SK-N-SH (cell line): ENCODE measurements around the gene SPATA31A7. TPM values are rescaled to one million over a fixed set of nuclear protein-coding genes. Genes with fewer than 3 reads are reported as not detected.
"Not testable (repeated sequence)": the region's sequence is repeated elsewhere in the genome, so short reads cannot be mapped to it uniquely, and the experiment has no call there.

Experiments used
- CTCF ChIA-PET: fragments of 300-600, 350-600 bp; formaldehyde crosslinking; extraction: SDS; loops from one replicate; lab custom pipeline; 2021; lab: Yijun Ruan, JAX
- POLR2A ChIA-PET: fragments of 350-600 bp; sonication (Branson Sonifier 250); formaldehyde crosslinking; extraction: SDS; loops from one replicate; lab custom pipeline; 2020; ENCODE audit warnings: antibody characterized with exemption, inconsistent platforms; lab: Yijun Ruan, JAX
- DNase-seq: peaks from one replicate; pipeline ENCODE4 v3.0.0; 2012
- H2AFZ ChIP-seq: fragments of 200-600 bp; sonication (generic); 2 replicates; pipeline ENCODE4 v1.8.1; 2016; ENCODE audit warnings: antibody characterized with exemption, mild to moderate bottlenecking, low read depth
- H3F3A ChIP-seq: fragments of 200-600 bp; sonication (generic); replicated peaks from 2 replicates; pipeline ENCODE3; 2016; ENCODE audit warnings: antibody characterized with exemption, mild to moderate bottlenecking; ENCODE audit not compliant: insufficient read depth
- H3K27ac ChIP-seq, 2 experiments: fragments of 200-500 bp in 1 of 2; fragments of 200-600 bp in 1 of 2; sonication (Bioruptor generic) in 1 of 2; sonication (generic), shearing (Covaris generic) in 1 of 2; 2 replicates each; pipeline versions ENCODE4 v1.5.1 to v1.6.1; 2014 to 2016; ENCODE audit warnings: low read depth in 2 of 2, inconsistent platforms in 1 of 2, low read length in 1 of 2, mild to moderate bottlenecking in 1 of 2, mixed read lengths in 1 of 2
- H3K27me3 ChIP-seq: fragments of 200-600 bp; sonication (generic), shearing (Covaris generic); 2 replicates; pipeline ENCODE4 v1.6.1; 2016; ENCODE audit warnings: mixed run types; ENCODE audit not compliant: insufficient read depth
- H3K36me3 ChIP-seq, 2 experiments: fragments of 200-500 bp in 1 of 2; fragments of 200-600 bp in 1 of 2; sonication (Bioruptor generic) in 1 of 2; sonication (generic) in 1 of 2; replicated peaks in 1 of 2; 2 replicates each; pipeline versions ENCODE3 to v1.5.1; 2014 to 2016; ENCODE audit warnings: low read length in 1 of 2, mild to moderate bottlenecking in 1 of 2; ENCODE audit not compliant: insufficient read depth in 2 of 2, control insufficient read depth in 1 of 2
- H3K4me1 ChIP-seq, 2 experiments: fragments of 200-500 bp in 1 of 2; fragments of 200-600 bp in 1 of 2; sonication (Bioruptor generic) in 1 of 2; sonication (generic), shearing (Covaris generic) in 1 of 2; 2 replicates each; pipeline versions ENCODE4 v1.5.1 to v1.6.1; 2014 to 2016; ENCODE audit warnings: low read depth in 1 of 2, low read length in 1 of 2, mixed run types in 1 of 2; ENCODE audit not compliant: insufficient read depth in 2 of 2, control insufficient read depth in 1 of 2
- H3K4me2 ChIP-seq: fragments of 200-600 bp; sonication (generic), shearing (Covaris generic); 2 replicates; pipeline ENCODE4 v1.6.1; 2017; ENCODE audit warnings: mixed run types
- H3K4me3 ChIP-seq, 2 experiments: fragments of 200-500 bp in 1 of 2; fragments of 200-600 bp in 1 of 2; sonication (Bioruptor generic) in 1 of 2; sonication (generic), shearing (Covaris generic) in 1 of 2; 2 replicates each; pipeline versions ENCODE4 v1.5.1 to v1.8.1; 2014 to 2016; ENCODE audit warnings: low read depth in 2 of 2, inconsistent platforms in 1 of 2, low read length in 1 of 2, mild to moderate bottlenecking in 1 of 2, mixed read lengths in 1 of 2, moderate library complexity in 1 of 2
- H3K79me2 ChIP-seq: fragments of 200-600 bp; sonication (generic); 2 replicates; pipeline ENCODE4 v1.8.1; 2017; ENCODE audit warnings: mild to moderate bottlenecking; ENCODE audit not compliant: insufficient read depth
- H3K9ac ChIP-seq: fragments of 200-600 bp; sonication (generic); 2 replicates; pipeline ENCODE4 v1.6.1; 2017; ENCODE audit warnings: mixed run types
- H3K9me2 ChIP-seq: fragments of 200-600 bp; sonication (generic); 2 replicates; pipeline ENCODE4 v1.6.1; 2017; ENCODE audit warnings: mixed run types
- H3K9me3 ChIP-seq: fragments of 200-600 bp; sonication (generic); 2 replicates; pipeline ENCODE4 v1.6.1; 2017; ENCODE audit warnings: mixed run types, mild to moderate bottlenecking, moderate library complexity
- H4K20me1 ChIP-seq: fragments of 200-600 bp; sonication (generic); 2 replicates; pipeline ENCODE4 v1.6.1; 2017; ENCODE audit warnings: mild to moderate bottlenecking, mixed run types; ENCODE audit not compliant: insufficient read depth
- WGBS: methylation state at CpG from one replicate; pipeline ENCODE4 v1.1.6; 2017; ENCODE audit warnings: low lambda C conversion rate; 5-methylcytosine and 5-hydroxymethylcytosine counted together
- polyA plus RNA-seq, 3 experiments: library from polyadenylated mRNA; depleted of rRNA; stranded (reverse); fragments of >200 nt; gene quantifications; 2 replicates each; pipeline ENCODE4 v1.2.3, GENCODE V29; 2012
- small RNA-seq, 7 experiments: library from RNA; depleted of rRNA; stranded (forward); fragments of <200 nt; gene quantifications; one replicate each; pipeline ENCODE3, GENCODE V24; 2012

SPATA31A7 gene
- polyA plus RNA-seq (2012; rRNA removed): not detected in 2 replicates
- polyA plus RNA-seq (2012; cell fraction: cytosol; rRNA removed): 0.18 TPM in 1 of 2 replicates, not detected in the other
- 0.01 TPM in 1 of 2 replicates, not detected in the other for polyA plus RNA-seq (2012; cell fraction: nucleus; rRNA removed)

DNA sequence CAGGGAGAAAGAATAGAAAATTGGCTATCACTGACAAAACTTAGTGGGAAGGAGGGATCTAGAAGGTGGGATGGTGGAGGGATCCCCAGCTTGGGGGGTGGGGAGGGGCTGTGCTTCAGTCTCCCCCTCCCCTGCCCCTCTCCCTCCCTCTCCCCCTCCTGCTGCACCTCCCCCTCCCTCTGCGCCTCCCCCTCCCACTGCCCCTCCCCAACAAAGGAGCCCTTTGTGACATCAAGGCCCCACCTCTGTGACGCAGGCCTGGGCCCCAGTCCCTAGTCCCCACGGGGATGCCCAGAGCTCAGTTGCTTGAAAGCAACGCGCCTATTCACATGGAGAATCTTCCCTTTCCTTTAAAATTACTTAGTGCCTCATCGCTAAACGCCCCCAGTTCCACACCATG is at the start of gene SPATA31A7:
Gene SPATA31A7 (plus strand): TSS at position 301 of the 400 bp plus-strand sequence. CDS start 29 bp downstream, at position 330.
- H3K27ac ChIP-seq, H3K4me2 ChIP-seq, DNase-seq, H3K4me1 ChIP-seq, H3K9me3 ChIP-seq, H3K36me3 ChIP-seq, POLR2A ChIA-PET, H3K4me3 ChIP-seq, H3K79me2 ChIP-seq, H3K9me2 ChIP-seq, H3F3A ChIP-seq, H3K9ac ChIP-seq, H2AFZ ChIP-seq, H4K20me1 ChIP-seq, CTCF ChIA-PET, H3K27me3 ChIP-seq: not testable (repeated sequence)
- WGBS: no CpG with 5 or more reads among the region's 7 CpGs

DNA sequence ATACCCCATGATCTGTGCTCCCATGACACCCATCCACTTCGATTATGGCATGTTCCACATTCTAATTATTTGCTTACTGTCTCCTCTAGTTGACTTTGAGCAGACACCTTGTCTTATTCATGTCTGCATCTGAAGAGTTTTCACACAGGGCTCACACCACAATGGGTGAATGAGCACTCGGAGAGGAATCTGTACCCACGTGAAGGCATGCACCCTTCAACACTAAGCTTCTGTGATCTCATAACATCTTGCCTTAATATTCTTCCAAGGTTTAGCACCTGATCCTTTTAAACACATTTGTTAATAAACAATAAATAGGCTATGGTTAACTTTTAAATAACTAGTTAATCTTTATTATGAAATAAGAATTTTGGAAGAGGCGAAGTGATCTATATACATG is 36.6 kb downstream of the SPATA31A7 start:
- WGBS: 50% methylated on average over 1 of the region's 4 CpGs
- H3K27me3 ChIP-seq, H2AFZ ChIP-seq, H3K79me2 ChIP-seq, H3K36me3 ChIP-seq, CTCF ChIA-PET, DNase-seq, H3K9me2 ChIP-seq, H3K4me3 ChIP-seq, H3K27ac ChIP-seq, H3K9me3 ChIP-seq, POLR2A ChIA-PET, H3K4me1 ChIP-seq, H4K20me1 ChIP-seq, H3K9ac ChIP-seq, H3F3A ChIP-seq, H3K4me2 ChIP-seq: not testable (repeated sequence)

Small RNA genes lying within 50 kb of the gene (small RNA-seq; reads per million reads assigned to genes)
- 0 reads per million in 7 experiments for gene BX005040.2
